Activated naive CD4-positive, alpha-beta T cell (primary cell): ENCODE data around the gene TTC22.
A peak's percentile ranks its signal among the peaks of the same experiment; 100 is the strongest.

Source experiments
- DNase-seq, 4 experiments: peaks; one replicate each; lab custom pipeline; 2025; lab: John Stamatoyannopoulos, UW

The TTC22 gene

DNA sequence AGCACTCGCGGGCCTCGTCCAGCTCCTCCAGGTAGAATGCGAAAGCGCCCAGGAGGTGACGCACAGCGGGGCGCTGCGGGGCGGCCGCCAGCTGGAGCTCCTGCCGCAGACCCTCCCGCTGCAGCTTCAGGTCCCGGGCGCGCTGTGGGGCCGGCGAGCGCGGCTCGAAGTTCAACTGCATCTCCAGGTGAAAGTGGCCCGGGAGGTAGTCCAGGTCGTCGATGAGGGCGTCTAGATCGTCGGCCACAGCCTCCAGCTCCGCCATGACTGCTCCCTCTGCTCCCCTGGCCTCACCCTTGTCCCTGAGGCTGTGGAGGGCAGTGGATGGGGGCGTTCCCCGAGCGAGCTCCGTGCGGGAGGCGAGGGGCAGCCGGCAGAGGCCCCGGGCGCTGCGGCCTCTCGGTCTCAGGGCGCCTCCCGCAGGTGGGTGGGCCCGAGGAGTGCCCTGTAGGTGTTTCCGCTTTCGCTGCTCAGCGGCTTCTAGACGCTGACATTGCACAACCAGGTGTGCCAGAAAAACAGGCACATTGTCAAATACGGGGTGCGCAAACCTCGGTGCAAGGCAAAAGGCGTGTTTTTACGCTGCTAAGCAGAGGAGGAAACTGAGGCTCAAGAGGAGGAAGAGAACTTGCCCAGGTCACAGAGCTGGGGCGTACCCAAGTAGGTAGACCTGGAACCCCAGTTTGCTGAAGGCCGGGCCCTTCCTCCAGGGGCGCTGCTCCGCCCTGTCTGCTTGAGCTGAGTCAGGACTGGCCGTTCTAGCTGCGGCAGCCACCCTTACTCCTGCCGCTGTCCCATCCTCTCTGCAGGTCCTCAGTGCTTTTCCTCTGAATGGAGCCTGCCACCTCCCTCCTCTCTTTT is at the start of gene TTC22:
Gene TTC22 (minus strand): TSS at position 425 of the 861 bp plus-strand sequence. CDS start 160 bp downstream, at position 265.
- peak in 3 of 4 experiments; percentile 36 to 66 (median 50) for DNase-seq

DNA sequence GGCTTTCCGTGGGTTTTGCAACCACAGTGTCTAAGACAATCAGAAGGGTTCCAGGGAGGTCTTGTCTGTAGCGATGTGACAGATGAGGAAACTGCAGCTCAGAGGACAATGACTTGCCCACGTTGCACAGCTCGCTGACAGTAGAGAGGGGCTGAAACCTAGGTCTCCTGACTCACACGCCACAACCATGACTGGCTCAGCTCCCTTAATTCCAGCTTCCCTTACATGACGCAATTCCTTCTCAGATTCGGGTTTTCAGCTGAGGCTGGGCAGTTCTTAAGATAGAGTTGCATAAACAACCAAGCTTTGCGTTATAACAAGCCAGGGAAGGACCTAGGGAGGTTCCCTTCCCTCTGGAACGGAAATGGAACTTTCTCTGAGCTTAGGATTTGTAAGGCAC is 49.6 kb upstream of the TTC22 start:
- no peak for DNase-seq

DNA sequence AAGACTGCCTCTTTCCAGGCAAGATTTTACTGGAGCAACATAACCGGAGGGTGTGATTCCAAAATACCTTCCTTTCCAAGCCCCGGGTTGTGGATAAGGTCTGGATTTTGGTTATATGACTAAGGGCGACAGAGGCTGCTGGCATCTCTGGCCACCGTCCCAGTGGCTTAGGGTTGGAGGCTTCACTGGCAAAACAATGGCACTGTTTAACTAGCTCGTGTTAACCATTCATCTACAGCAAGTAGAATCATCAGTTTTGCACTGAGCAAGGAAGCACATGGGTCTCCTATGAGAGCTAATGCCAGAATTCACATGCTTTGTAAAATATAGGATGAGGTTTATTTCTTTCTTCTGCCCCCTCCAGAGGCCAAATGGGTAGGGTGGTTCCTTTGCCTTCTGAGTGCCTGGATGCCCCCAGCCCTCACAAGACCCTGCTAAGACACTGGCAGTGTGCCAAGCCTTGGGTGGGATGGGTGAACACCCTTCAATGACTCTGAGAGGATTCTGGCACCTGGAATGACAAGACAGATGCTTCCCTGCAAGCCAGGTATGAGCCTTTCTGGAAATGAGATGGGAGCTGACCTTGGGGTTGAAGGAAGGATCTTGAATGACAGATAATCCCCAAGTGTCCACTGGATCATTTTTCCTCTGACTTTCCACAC is 49.1 kb upstream of the TTC22 start:
- DNase-seq, result no peak

DNA sequence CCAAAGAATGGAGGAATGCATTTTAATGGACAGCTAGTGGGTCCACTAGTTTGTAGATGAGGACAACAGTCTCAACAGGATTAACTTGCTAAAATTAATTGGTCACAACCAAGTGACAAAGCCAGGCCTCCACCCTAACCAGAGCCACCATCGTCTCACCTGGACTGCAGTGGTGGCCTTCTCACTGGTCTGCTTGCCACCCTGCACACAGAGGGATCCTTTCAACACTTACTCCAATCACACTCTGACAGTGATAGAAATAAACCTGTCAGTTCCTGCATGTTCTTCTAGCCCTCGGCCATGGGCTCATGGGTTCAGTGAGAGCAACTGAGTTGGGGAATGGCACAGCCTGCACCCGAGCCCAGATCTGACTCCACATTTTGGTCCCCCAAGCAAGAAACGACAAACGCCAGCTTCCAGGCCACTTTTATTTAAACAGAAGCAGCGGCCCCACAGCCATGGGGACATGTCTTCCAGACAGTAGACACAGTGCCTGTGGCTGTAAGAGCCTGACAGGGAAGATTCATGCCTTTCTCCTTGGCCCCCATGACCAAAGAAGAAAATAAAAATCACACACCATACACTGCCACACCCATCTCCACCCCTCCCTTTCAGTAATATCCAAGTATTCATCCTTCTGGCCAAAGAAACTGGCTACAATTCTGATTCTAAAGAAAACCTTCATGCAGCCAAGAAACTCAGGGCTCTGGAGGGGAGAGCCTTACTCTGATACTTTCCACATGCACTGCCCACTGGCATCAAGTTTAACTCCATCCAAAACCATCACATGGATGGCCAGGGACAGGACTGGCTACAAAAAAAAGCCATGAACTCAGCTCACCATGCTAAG is 48.3 kb upstream of the TTC22 start:
- no peak for DNase-seq

DNA sequence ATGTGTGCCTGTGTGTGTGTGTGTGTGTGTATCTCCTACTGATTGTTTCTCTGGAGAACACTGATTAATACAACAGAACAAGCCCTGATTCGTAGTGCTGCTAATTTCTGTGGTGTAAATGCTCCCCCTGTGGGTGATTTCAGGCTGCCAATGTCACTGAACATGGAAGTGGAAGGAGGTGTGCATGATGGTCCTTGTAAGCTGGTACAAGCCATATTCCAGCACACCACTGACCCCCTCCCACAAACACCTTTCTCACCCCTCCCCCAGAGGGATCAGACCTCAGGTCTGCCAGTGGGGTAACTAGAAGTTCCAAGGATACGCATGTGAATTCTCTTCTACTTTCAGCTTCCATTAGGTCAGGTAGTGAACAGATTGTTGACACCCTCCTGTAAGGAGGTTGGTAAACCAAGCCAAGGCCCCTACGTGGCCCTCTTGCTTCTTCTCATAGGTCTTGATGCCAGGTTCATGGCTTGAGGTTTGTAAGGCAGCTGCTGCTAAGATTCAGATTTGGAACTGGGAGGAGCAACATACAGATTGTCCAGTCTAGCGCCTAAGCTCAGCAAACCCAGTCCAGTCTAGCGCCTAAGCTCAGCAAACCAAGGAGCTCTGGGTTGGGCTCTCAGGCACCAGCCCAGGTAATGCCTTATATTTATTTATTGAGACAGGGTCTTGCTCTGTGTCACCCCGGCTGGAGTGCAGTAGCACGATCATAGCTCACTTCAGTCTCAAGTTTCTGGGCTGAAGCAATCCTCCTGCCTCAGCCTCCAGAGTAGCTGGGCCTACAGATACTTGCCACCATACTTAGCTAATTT is 47.2 kb upstream of the TTC22 start:
- DNase-seq, result no peak

DNA sequence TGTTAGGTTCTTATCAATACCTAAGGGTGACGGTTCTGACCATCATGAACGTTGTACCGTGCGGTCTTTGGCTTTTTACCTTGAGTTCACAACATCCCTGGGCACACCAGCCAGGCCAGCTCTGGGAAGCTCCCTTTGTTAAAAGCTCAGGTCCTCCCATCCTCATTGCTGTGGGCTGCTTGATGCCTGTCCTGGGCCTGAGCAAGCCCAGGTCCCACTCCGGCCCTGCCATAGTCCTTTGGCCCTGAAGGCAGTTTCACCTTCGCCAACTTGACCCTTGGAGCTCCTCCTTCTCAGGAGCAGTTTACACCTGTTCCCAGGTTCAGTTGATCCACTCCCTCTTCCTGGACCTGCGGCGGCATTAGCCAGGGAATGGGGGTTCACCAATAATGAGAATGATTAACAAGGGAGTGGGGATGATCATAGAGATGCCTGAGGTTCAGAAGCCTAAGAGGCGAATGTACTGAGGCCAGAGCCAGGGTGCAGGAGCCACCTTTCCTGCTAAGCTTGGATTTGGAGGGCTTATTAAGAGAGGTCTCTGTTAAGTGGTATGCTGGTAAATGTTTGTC is 45.7 kb upstream of the TTC22 start:
- DNase-seq, result no peak

DNA sequence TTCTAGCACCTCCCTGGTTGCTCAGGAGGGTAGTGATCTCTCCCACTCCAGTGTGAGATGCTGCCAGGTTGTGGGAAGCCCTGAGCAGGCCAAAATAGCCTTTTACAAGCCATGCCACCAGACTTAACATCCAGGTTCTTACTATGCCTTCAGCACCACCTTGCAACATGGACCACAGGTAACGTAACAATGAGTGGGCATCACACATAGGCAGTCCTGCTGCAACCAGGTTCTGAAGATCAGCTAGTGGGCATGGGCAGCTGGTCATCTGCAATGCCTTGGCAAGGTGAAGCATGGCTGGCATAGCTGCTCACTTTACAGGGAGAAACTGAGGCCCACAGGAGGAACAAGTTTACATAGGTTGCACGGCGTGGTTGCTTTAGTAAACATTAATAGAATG is 45.2 kb upstream of the TTC22 start:
- no peak for DNase-seq

DNA sequence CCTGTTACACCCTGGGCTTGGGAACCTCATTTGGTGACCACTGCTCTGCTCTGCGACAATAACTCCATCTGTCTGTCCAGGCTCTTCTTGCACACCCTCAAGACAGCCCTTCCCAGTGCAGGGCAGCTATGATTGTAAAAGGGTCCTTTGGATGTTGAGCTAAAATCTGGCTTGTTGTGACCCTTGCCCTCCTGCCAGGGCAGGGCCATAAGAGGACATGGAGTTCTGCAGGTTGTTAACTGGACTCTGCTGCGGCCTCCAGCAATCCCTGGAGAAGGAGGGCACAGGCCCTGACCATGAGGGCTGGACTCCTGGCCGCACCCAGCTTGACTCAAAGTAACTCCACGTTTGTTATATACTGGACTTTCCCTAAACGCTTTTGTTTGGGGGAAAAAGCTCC is 44.6 kb upstream of the TTC22 start:
- DNase-seq, result no peak

DNA sequence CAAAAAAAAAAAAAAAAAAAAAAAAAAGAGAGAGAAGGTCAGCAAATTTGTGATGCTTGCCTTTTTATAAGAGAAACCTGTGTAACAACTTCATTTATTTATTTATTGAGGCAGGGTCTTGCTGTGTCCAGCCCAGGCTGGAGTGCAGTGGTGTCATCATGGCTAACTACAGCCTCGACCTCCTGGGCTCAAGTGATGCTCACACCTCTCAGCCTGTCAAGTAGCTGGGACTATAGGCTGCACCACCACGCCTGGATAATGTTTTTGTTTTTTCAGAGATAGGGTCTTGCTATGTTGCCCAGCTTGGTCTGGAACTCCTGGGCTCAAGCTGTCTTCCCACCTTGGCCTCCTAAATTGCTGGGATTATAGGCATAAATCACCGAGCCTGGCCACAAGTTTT is 43.4 kb upstream of the TTC22 start:
- no peak for DNase-seq

DNA sequence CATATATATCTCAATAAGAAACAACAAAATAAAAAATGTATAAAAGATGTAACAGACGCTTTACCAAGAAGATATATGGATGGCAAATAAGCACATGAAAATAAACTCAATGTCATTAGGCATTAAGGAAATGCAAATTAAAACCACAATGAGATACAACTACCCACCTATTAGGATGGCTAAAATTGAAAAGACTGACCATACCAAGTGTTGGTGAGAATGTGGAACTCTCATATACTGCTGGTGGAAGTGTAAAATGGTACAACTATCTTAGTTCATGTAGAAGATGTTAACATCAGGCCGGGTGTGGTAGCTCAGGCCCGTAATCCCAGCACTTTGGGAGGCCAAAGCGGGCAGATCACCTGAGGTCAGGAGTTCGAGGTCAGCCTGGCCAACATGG is 42.3 kb upstream of the TTC22 start:
- no peak for DNase-seq

DNA sequence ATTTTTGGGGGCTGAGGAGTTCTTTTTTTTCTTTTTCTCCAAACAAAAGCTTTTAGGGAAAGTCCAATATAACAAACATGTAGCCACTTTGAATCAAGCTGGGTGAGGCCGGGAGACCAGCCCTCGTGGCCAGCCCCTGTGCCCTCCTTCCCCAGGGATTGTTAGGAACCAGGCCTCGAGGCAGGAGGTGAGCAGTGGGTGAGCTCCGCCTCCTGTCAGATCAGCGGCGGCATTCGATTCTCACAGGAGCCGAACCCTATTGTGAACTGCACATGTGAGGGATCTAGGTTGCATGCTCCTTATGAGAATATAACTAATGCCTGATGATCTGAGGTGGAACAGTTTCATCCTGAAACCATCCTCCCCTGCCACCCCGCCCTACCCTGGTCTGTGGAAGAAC is 41.8 kb upstream of the TTC22 start:
- DNase-seq, result no peak

DNA sequence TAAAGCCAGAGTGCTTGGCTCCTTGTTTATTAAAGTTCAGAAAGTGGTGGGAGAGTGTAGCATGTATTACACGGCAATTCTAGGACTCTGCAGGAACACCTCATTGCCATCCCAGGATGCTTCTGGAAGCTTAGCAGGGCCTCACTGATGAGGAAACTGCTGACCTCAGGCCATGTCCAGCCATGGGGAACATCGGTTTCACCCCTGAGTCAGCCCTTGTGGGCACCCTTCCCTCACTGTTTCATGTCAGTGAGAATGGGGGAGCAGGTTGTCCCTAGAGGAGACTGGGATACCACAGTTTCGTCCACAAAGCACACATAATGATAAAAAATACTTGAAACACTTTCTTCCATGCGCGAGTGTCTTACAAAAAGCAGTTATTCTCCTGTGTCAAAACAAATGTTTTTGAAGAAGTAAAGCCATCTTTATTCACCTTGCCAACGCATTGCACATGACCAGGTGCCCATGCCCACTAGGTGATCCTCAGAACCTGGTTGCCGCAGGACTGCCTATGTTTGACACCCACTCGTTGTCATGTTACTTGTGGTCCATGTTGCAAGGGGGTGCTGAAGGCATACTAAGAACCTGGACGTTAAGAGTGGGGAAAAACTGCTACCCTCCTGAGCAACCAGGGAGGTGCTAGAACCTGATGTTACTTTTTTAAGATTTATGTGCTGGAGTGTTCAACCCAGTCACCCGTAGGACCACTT is 41.2 kb upstream of the TTC22 start:
- no peak for DNase-seq

DNA sequence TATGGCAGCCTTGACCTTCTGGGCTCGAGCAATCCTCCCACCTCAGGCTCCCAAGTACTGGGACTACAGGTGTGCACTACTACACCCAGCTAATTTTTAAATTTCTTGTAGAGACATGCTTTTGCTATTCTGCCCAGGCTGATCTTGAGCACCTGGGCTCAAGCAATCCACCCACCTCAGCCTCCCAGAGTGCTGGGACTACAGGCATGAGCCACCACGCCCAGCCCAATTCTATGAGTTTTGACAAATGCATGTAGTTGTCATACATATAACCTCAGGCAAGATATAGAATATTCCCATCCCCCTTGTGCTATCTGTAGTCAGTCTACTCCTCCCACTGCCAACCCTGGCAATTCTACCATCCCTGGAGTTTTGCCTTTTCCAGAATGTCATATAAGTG is 38.7 kb upstream of the TTC22 start:
- DNase-seq, result no peak

DNA sequence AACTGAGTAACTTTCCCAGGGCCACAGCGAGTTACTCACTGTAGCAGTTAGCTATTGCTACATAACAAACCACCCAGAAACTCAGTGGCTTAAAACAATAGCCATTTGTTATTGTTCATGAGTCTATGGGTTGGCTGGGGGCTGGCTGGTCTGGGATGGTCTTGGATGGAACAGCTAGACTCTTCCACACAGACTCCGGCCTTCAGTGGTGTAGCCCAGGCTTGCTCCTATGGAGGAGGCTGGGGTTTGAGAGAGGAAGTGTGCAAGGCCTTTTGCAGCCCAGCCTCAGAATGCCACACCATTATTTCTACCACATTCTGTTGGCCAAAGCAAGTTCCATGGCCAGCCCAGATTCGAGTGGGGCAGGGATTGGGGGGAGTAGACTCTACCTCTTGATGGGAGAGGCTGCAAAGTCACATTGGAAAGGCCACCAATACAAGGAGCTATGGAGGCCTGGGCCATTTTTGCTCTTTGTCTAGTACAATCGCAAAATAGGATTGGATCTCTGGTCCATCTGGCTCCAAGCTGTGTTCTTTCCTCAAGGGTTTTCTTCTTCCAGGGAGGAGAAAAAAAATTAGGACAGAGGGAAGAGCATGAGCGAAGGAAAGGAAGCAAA is 37.5 kb upstream of the TTC22 start:
- no peak for DNase-seq

DNA sequence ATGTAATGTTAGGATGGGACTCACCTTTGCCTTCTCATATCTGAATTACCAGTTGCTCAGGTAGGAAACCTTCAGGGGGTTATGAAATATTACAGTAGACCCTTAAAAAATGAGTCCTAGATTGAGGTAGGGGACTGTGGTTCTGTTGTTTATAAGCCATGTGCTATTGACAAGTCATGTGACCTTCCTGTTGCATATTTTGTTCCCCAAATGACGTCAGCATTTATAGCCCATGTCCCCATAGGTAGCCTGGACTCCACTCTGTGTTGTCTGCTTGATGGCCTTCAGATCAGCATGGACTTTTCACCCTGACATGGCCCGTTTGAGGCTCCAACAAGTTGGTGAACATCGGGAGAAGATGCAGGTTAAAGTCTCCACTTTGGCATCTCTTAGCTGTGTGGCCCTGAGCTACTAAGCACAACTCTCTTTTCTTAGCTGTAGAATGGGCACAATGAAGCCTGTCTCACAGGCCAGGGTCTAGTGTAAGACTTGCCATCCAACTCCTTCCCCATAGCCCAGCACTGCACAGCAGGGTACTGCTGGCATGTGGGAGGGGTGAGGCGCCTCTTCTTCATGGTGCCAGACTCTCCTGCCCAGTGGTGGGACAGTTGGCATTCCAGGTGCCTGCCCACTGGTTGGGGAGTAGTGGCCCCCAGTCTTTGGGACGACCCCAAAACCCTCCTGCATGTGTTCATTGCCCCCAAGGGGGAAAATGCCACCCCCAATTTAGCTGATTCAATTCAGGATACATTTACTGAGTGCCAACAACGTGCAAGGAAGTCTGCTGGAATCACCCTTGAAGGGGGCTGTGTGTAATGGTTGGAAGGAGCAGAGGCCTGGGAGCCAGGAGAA is 36.1 kb upstream of the TTC22 start:
- no peak for DNase-seq

DNA sequence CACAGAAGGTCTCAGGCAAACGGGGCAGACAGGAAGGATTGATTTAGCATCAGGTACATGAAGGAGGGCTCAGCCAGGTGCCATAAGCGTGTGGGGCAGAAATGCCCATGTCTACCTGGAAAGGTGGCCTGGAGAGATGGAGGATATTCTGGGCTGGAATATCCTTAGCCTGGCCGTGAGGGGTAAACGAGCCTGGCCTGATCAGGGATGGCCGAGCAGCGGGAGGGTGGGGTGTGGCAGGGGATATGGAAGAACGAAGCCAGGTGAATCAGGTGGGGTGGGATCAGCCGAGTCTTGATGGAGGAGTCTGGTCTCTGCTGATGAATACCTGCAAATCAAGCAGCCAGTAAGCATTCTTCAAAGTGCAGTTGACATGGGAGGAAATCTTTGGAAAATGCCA is 35.5 kb upstream of the TTC22 start:
- DNase-seq, result no peak

DNA sequence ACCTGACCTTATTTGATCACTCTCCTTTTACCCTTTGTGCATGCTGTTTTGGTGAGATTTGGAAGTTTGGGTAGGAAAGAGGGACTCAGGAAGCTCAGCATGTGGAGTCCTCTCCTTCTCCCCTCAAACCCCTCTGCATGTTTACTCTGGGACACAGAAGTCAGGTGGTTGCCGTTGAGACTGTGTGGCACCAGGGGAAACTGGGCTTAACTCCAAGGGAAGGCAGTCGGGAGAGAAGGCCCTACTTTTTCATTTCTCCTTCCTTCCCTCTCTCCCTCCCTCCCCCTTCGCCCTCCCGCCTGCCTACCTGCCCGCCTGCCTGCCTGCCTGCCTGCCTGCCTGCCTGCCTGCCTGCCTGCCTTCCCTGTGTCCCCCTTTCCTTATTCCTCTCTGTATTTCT is 34.8 kb upstream of the TTC22 start:
- DNase-seq, result no peak

DNA sequence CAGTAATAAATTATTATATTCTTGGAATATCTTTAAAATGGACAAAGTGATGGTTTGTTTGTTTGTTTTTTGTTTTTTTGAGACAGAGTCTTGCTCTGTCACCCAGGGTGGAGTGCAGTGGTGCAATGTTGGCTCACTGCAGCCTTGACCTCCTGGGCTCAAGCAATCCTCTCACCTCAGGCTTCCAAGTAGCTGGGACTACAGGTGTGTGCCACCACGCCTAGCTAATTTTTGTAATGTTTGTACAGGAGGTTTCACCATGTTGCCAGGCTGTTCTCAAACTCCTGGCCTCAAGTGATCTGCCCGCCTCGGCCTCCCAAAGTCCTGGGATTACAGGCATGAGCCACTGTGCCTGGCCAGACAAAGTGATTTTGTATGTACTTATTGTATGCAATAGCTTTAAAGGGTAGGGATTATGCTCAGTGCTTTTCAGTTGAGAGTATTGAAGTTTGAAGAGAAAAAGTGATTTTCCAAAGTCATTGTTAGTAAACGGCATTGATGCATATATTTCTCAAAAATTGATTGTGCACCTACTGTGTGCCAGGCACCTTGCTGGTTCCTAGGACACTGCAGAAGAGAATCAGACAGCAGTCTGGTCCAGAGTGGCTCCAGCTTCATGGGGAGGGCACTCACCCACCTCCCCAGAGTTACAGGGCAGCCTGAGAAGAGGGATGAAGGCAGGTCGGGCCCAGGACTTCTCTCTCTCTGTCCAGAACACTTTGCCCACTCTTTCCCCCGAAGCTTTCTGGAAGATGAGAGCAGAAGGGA is 34.2 kb upstream of the TTC22 start:
- no peak for DNase-seq
